HepG2 (cell line): ENCODE results near the gene ARSJ. TPM values are rescaled to one million over a fixed set of nuclear protein-coding genes. Genes with fewer than 3 reads are reported as not detected.
A peak's percentile ranks its signal among the peaks of the same experiment; 100 is the strongest.
"Not testable (repeated sequence)": the region's sequence is repeated elsewhere in the genome, so short reads cannot be mapped to it uniquely, and the experiment has no call there.

Source experiments
- ATAC-seq: fragments of 200-7000 bp; cut with Tn5 transposase; 3 replicates; pipeline ENCODE4 v1.9.1; 2020; ENCODE audit warnings: mild to moderate bottlenecking, moderate library complexity
- BruUV-seq: library from RNA; stranded (reverse); fragments of 400-500 nt; replicated peaks from 2 replicates; lab custom pipeline; 2021; lab: Mats Ljungman, UMichigan
- CTCF ChIA-PET: fragments of 300-600 bp; formaldehyde crosslinking; extraction: SDS; loops from one replicate; lab custom pipeline; 2021; ENCODE audit warnings: low total read pairs, inconsistent platforms, low intra/inter-chr PET ratio; lab: Yijun Ruan, JAX
- POLR2A ChIA-PET: fragments of 350-600 bp; sonication (Branson Sonifier 250); formaldehyde crosslinking; loops from one replicate; lab custom pipeline; 2020; ENCODE audit warnings: antibody characterized with exemption, inconsistent platforms; lab: Yijun Ruan, JAX
- DNase-seq: peaks from one replicate; pipeline ENCODE4 v3.0.0-alpha.2; 2015; ENCODE audit warnings: low spot score
- FAIRE-seq: peaks from 3 replicates; lab custom pipeline; 2011; peaks lifted over from hg19 to GRCh38; lab: Jason Lieb, UNC
- H2AFZ ChIP-seq: one replicate; pipeline ENCODE4 v1.6.1; 2011; ENCODE audit warnings: low read length, inconsistent platforms
- H3K27ac ChIP-seq: fragments of 300-600 bp; 3 replicates; pipeline ENCODE4 v1.8.0; 2011; ENCODE audit warnings: mixed run types, mild to moderate bottlenecking, mixed read lengths, low read length, inconsistent platforms; ENCODE audit not compliant: insufficient read depth; ENCODE audit errors: extremely low read length
- H3K27me3 ChIP-seq, 2 experiments: fragments of 200-600 bp in 1 of 2; 2 replicates in 1 of 2; 3 replicates in 1 of 2; pipeline versions ENCODE4 v1.6.0 to v1.8.0; 2011; ENCODE audit warnings: low read length in 2 of 2, mild to moderate bottlenecking in 2 of 2, moderate library complexity in 2 of 2, inconsistent platforms in 1 of 2; ENCODE audit not compliant: insufficient read depth in 2 of 2, control insufficient read depth in 1 of 2
- H3K36me3 ChIP-seq, 2 experiments: fragments of 200-600 bp in 1 of 2; replicated peaks in 1 of 2; 2 replicates in 1 of 2; 3 replicates in 1 of 2; pipeline versions ENCODE4 v1.5.1 to v1.8.0; 2011; ENCODE audit warnings: low read length in 2 of 2, inconsistent platforms in 1 of 2; ENCODE audit not compliant: insufficient read depth in 2 of 2, control insufficient read depth in 1 of 2
- H3K4me1 ChIP-seq: 2 replicates; pipeline ENCODE4 v1.5.1; 2012; ENCODE audit warnings: low read length, inconsistent platforms; ENCODE audit not compliant: insufficient read depth
- H3K4me2 ChIP-seq: 2 replicates; pipeline ENCODE4 v1.6.0; 2011; ENCODE audit warnings: low read depth, low read length, inconsistent platforms
- H3K4me3 ChIP-seq, 3 experiments: fragments of 200-600 bp in 1 of 3; sonication (generic), shearing (Covaris generic) in 1 of 3; replicated peaks in 1 of 3; 2 replicates each; pipeline ENCODE4 v1.5.1; 2011 to 2016; ENCODE audit warnings: low read length in 3 of 3, inconsistent platforms in 2 of 3, low read depth in 2 of 3, mild to moderate bottlenecking in 2 of 3, control low read depth in 1 of 3, mixed read lengths in 1 of 3; ENCODE audit not compliant: insufficient read depth in 1 of 3
- H3K79me2 ChIP-seq: one replicate; pipeline ENCODE4 v1.6.1; 2011; ENCODE audit warnings: low read length, inconsistent platforms; ENCODE audit not compliant: insufficient read depth
- H3K9ac ChIP-seq: 2 replicates; pipeline ENCODE4 v1.6.0; 2011; ENCODE audit warnings: mild to moderate bottlenecking, low read depth, low read length, inconsistent platforms; ENCODE audit not compliant: insufficient read depth
- H3K9me3 ChIP-seq: 2 replicates; pipeline ENCODE4 v1.5.1; 2012; ENCODE audit warnings: mild to moderate bottlenecking, low read length
- H4K20me1 ChIP-seq: 2 replicates; pipeline ENCODE4 v1.6.0; 2011; ENCODE audit warnings: inconsistent platforms, mild to moderate bottlenecking, low read length, moderate library complexity; ENCODE audit not compliant: insufficient read depth
- CEBPB ChIP-seq: IDR thresholded peaks from 2 replicates; pipeline ENCODE4 v1.6.1; 2011; ENCODE audit warnings: low read depth, low read length, improper control_type of control experiment, borderline replicate concordance
- NFKB2 ChIP-seq: sonication (generic); formaldehyde crosslinking; IDR thresholded peaks from 2 replicates; pipeline ENCODE4 v1.4.0; 2020; ENCODE audit warnings: missing genetic modification reagents, borderline replicate concordance
- WGBS: methylation state at CpG from one replicate; pipeline ENCODE4 v1.1.6; 2017; ENCODE audit warnings: low lambda C conversion rate; 5-methylcytosine and 5-hydroxymethylcytosine counted together
- in situ Hi-C: cut with HindIII; loops from 2 replicates; pipeline ENCODE4 v1.10.0; 2017; ENCODE audit warnings: low pct_unique_long_range_greater_than_20kb; ENCODE audit not compliant: extremely low pct_ligation_motif_present
- intact Hi-C: fragments of 100-400 bp; cut with micrococcal nuclease; formaldehyde crosslinking; loops from one replicate; pipeline ENCODE4 v1.10.0; 2022; ENCODE audit not compliant: unreplicated experiment
- polyA plus RNA-seq, 8 experiments: library from polyadenylated mRNA; depleted of rRNA in 3 of 8; stranded (reverse) in 7 of 8; unstranded in 1 of 8; fragments of >200 nt; fragmentation: Illumina TruSeq in 4 of 8; extraction: Trizol in 4 of 8; gene quantifications; 2 replicates each; pipeline versions ENCODE4 v1.2.1 to v1.2.3, GENCODE V29; 2011 to 2016; ENCODE audit warnings: low read depth in 4 of 8, missing spikeins in 1 of 8, mixed read lengths in 1 of 8; ENCODE audit not compliant: insufficient read depth in 1 of 8
- total RNA-seq, 5 experiments: library from RNA; depleted of rRNA; stranded (reverse); fragments of >200 nt; fragmentation: Illumina TruSeq; extraction: Trizol; gene quantifications; 2 replicates each; pipeline ENCODE4 v1.2.3, GENCODE V29; 2016; ENCODE audit warnings: low read depth in 1 of 5
- TF ChIP-seq, protein P1 (sequence below): sonication (generic); formaldehyde crosslinking; conservative IDR thresholded peaks from 2 replicates; pipeline ENCODE4 v1.5.0; 2020; ENCODE audit warnings: missing genetic modification reagents

Gene ARSJ
- total and polyA plus RNA-seq, 2 of the 13 experiments (the other 11 are each of a cell fraction or from before 2014, with no cell fraction given): not detected

DNA sequence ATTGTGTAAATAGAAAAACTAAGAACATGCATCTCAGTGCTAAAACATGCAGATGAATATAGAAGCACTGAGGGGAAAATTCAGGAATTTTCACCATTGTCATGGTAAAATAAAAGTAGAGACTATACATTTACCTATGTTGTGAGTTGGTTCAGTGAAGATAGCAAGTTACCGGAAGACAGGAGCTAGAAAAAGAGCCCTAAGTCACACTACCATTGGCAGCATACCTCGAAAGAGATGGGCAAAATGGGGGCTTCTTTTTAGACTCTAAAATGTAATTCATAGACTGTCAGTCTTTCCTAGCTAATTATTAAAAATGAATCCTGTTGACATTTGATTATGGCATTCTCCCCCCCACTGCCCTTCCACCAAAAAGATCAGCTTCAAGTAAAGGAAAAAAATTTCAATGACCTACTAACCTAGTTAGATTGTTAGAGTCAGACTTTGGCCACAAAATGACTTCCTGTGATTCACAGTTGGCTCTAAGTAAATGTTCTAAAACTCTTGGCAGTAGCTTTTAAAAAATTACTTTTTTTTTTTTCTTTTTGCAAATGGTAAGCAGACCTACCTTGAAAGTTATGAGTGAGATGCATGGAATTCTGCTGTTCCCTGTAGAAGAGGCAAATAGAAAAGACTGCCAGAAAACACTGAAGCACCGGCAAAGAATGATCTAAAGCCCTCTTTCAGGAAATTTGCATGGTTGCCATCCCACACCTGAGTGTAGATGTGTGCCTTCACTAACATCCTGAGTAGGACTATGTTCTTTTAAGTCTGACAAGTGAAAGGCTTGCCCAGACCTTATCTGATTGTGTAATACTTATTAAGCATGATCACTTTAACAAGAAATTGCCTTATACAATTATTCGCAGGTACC lies 26.4 kb upstream of the ARSJ start:
- WGBS: 10% methylated on average over 4 of the region's 4 CpGs
- Histone ChIP-seq H2AFZ (no peak overlapping the region), H3K9ac (no peak overlapping the region), H3K27ac (no peak overlapping the region), H3K4me3 (no peak overlapping the region), H3K27me3 (no peaks in the 10 kb centered on the region), H4K20me1 (no peaks in the 10 kb centered on the region), H3K4me1 (no peaks in the 10 kb centered on the region), H3K9me3 (no peaks in the 10 kb centered on the region), H3K36me3 (no peaks in the 10 kb centered on the region), H3K4me2 (no peak overlapping the region), H3K79me2 (no peaks in the 10 kb centered on the region)
- FAIRE-seq: no peak
- DNase-seq: no peak
- in situ Hi-C loops: no loop called here
- ChIA-PET CTCF (no interaction called here), POLR2A (no interaction called here)
- intact Hi-C loops: no loop called here
- no TSS peak for BruUV-seq
- TF ChIP-seq, protein P1, sequence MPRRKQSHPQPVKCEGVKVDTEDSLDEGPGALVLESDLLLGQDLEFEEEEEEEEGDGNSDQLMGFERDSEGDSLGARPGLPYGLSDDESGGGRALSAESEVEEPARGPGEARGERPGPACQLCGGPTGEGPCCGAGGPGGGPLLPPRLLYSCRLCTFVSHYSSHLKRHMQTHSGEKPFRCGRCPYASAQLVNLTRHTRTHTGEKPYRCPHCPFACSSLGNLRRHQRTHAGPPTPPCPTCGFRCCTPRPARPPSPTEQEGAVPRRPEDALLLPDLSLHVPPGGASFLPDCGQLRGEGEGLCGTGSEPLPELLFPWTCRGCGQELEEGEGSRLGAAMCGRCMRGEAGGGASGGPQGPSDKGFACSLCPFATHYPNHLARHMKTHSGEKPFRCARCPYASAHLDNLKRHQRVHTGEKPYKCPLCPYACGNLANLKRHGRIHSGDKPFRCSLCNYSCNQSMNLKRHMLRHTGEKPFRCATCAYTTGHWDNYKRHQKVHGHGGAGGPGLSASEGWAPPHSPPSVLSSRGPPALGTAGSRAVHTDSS (CRISPR knock-in tag): no peak
- TF ChIP-seq NFKB2 (no peak), CEBPB (peak; percentile 61)
- TF ChIP-seq, all 625 proteins: peak for 1
- ATAC-seq: no peak

GRCh38 chr4:114004483-114005226 lies 25.2 kb upstream of the ARSJ start:
- H2AFZ ChIP-seq, H3K79me2 ChIP-seq, H3K9me3 ChIP-seq, H3K27me3 ChIP-seq, H3K9ac ChIP-seq, H3K4me3 ChIP-seq, intact Hi-C loops, H3K27ac ChIP-seq, POLR2A ChIA-PET, BruUV-seq, CTCF ChIA-PET, H4K20me1 ChIP-seq, H3K4me2 ChIP-seq, ATAC-seq, H3K4me1 ChIP-seq, H3K36me3 ChIP-seq, FAIRE-seq, in situ Hi-C loops, DNase-seq: not testable (repeated sequence)
- 76% methylated on average over 17 of the region's 20 CpGs for WGBS
